Natural killer cell (primary cell): ENCODE results near the gene SPHK2. TPM values are rescaled to one million over a fixed set of nuclear protein-coding genes. Genes with fewer than 3 reads are reported as not detected.

Source experiments
- ATAC-seq, 3 donors: fragments of 150-1000 bp in 2 of 3; fragments of 200-7000 bp in 1 of 3; cut with Tn5 transposase; 1 replicate in 1 of 3; 2 replicates in 2 of 3; pipeline ENCODE4 v1.10.0; 2021; ENCODE audit warnings: mild to moderate bottlenecking in 2 of 3, moderate library complexity in 2 of 3
- DNase-seq, 2 donors: peaks; one replicate each; pipeline versions ENCODE4 v3.0.0 to v3.0.0-alpha.2; 2013 to 2021; ENCODE audit warnings: mixed read lengths in 1 of 2
- H3K27ac ChIP-seq: one replicate; pipeline ENCODE4 v1.5.1; 2013; ENCODE audit warnings: mild to moderate bottlenecking, low read length
- H3K27me3 ChIP-seq: one replicate; pipeline ENCODE4 v1.6.1; 2013; ENCODE audit warnings: low read length; ENCODE audit not compliant: control insufficient read depth, insufficient read depth
- H3K36me3 ChIP-seq: one replicate; pipeline ENCODE4 v1.6.1; 2013; ENCODE audit warnings: low read length; ENCODE audit not compliant: control insufficient read depth, insufficient read depth
- H3K4me1 ChIP-seq: one replicate; pipeline ENCODE4 v1.6.1; 2013; ENCODE audit warnings: low read length; ENCODE audit not compliant: control insufficient read depth, insufficient read depth
- H3K4me3 ChIP-seq: one replicate; pipeline ENCODE4 v1.5.1; 2013; ENCODE audit warnings: low read length
- H3K9me3 ChIP-seq: one replicate; pipeline ENCODE4 v1.6.1; 2013; ENCODE audit warnings: low read length; ENCODE audit not compliant: control insufficient read depth, insufficient read depth
- H3K27ac Mint-ChIP-seq, 2 donors: one replicate each; pipeline ENCODE4 v1.8.0; 2022; ENCODE audit warnings: mild to moderate bottlenecking in 2 of 2, mixed read lengths in 2 of 2, moderate library complexity in 1 of 2
- H3K27me3 Mint-ChIP-seq, 2 donors: one replicate each; pipeline ENCODE4 v1.8.0; 2022; ENCODE audit warnings: low read depth in 2 of 2, mixed read lengths in 2 of 2
- H3K36me3 Mint-ChIP-seq: one replicate; pipeline ENCODE4 v1.8.0; 2022; ENCODE audit warnings: mixed read lengths
- H3K4me1 Mint-ChIP-seq, 2 donors: one replicate each; pipeline ENCODE4 v1.8.0; 2022; ENCODE audit warnings: mixed read lengths in 2 of 2
- H3K4me3 Mint-ChIP-seq: one replicate; pipeline ENCODE4 v1.8.0; 2022; ENCODE audit warnings: mild to moderate bottlenecking, moderate library complexity, mixed read lengths
- H3K9me3 Mint-ChIP-seq, 2 donors: one replicate each; pipeline ENCODE4 v1.8.0; 2022; ENCODE audit warnings: mixed read lengths in 2 of 2
- WGBS: methylation state at CpG from one replicate; pipeline ENCODE4 v1.1.7; 2013; ENCODE audit warnings: missing lambda C conversion rate; ENCODE audit not compliant: insufficient coverage; 5-methylcytosine and 5-hydroxymethylcytosine counted together
- intact Hi-C: fragments of 100-400 bp; cut with micrococcal nuclease; formaldehyde crosslinking; loops from one replicate; pipeline ENCODE4 v1.14.2; 2022
- total RNA-seq, 4 donors: library from RNA; stranded (reverse); fragments of 120-200 nt in 1 of 4; gene quantifications; one replicate each; pipeline versions ENCODE4 v1.2.3 to v1.2.4, GENCODE V29; 2013 to 2022
- TF ChIP-seq, protein P1 (sequence below): fragments of 200-600 bp; IDR thresholded peaks from one replicate; pipeline ENCODE4 v1.8.0; 2022; ENCODE audit warnings: antibody characterized with exemption

The SPHK2 gene
- total RNA-seq, 3 donors from 2014 or later (not counting 1 experiment from before 2014, with no cell fraction given): 18.6 to 28.3 (median 23.2) TPM

DNA sequence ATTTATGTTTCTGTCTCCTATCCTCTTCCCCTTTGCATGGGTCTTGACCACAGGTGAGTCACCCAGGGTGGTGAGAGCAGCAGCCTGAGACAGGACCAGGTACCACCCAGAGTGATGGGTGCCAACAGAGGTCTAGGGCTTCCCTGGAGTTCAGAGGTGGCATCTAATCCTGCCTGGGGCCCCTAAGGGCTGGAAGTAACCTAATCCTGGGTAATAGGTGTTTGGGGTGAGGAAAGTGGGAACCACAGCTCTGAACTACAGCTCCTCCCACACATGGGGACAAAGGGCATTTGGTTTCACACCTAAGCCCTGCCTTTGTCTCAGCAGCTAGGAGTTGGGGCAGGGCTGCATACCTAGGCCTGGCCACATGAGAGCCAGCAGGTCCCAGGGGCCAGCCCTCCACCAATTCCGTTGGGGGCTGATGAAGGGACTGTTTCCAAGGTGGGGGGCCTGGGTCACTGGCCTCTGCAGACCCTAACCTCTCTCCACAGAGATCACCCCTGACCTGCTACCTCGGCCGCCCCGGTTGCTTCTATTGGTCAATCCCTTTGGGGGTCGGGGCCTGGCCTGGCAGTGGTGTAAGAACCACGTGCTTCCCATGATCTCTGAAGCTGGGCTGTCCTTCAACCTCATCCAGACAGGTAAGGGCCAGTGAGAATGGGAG lies 8.0 kb downstream of the SPHK2 start:
- H3K36me3 ChIP-seq: peaks cover 29% of the 10 kb centered on the region
- TF ChIP-seq, protein P1, sequence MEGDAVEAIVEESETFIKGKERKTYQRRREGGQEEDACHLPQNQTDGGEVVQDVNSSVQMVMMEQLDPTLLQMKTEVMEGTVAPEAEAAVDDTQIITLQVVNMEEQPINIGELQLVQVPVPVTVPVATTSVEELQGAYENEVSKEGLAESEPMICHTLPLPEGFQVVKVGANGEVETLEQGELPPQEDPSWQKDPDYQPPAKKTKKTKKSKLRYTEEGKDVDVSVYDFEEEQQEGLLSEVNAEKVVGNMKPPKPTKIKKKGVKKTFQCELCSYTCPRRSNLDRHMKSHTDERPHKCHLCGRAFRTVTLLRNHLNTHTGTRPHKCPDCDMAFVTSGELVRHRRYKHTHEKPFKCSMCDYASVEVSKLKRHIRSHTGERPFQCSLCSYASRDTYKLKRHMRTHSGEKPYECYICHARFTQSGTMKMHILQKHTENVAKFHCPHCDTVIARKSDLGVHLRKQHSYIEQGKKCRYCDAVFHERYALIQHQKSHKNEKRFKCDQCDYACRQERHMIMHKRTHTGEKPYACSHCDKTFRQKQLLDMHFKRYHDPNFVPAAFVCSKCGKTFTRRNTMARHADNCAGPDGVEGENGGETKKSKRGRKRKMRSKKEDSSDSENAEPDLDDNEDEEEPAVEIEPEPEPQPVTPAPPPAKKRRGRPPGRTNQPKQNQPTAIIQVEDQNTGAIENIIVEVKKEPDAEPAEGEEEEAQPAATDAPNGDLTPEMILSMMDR: no peak
- H3K9me3 ChIP-seq: no peaks in the 10 kb centered on the region
- WGBS: 72% methylated on average over 6 of the region's 6 CpGs
- no peak overlapping the region for H3K4me3 ChIP-seq
- no peaks in the 10 kb centered on the region for H3K27me3 ChIP-seq
- Mint-ChIP-seq H3K27ac (peak overlapping the region; percentile 23 to 76), H3K4me3 (peak overlapping the region; percentile 31), H3K36me3 (no peaks in the 10 kb centered on the region), H3K4me1 (peaks cover 29 to 49% of the 10 kb centered on the region in 2 donors), H3K9me3 (no peaks in the 10 kb centered on the region), H3K27me3 (no peaks in the 10 kb centered on the region)
- peak overlapping the region; percentile 17 for H3K27ac ChIP-seq
- peaks cover 78% of the 10 kb centered on the region for H3K4me1 ChIP-seq
- ATAC-seq (peak; percentile 47 to 60 (median 52)), DNase-seq (peak; percentile 46 to 48)
- intact Hi-C loops: no loop called here

DNA sequence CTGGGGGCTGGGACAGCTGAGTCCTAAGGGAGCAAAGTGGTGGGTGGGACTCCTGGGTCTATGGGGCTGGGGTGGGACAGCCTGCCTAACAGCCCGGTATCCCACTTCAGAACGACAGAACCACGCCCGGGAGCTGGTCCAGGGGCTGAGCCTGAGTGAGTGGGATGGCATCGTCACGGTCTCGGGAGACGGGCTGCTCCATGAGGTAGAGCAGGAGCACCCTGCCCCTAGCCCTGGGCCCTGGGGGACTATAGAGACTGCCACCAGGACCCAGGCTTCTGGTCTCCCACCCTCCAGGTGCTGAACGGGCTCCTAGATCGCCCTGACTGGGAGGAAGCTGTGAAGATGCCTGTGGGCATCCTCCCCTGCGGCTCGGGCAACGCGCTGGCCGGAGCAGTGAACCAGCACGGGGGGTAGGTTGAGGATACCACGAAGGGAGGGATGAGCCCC lies 8.6 kb downstream of the SPHK2 start:
- intact Hi-C loops: no loop called here
- Histone ChIP-seq H3K36me3 (peaks cover 34% of the 10 kb centered on the region), H3K4me1 (peaks cover 81% of the 10 kb centered on the region), H3K27me3 (no peaks in the 10 kb centered on the region), H3K4me3 (no peak overlapping the region), H3K9me3 (no peaks in the 10 kb centered on the region), H3K27ac (peak overlapping the region; percentile 17)
- no peak for ATAC-seq
- 94% methylated on average over 17 of the region's 17 CpGs for WGBS
- Mint-ChIP-seq H3K4me3 (no peak overlapping the region), H3K9me3 (no peaks in the 10 kb centered on the region), H3K36me3 (no peaks in the 10 kb centered on the region), H3K27me3 (no peaks in the 10 kb centered on the region), H3K4me1 (peaks cover 29 to 49% of the 10 kb centered on the region in 2 donors), H3K27ac (peak overlapping the region; percentile 23 to 76)
- TF ChIP-seq, protein P1: no peak
- DNase-seq: no peak

DNA sequence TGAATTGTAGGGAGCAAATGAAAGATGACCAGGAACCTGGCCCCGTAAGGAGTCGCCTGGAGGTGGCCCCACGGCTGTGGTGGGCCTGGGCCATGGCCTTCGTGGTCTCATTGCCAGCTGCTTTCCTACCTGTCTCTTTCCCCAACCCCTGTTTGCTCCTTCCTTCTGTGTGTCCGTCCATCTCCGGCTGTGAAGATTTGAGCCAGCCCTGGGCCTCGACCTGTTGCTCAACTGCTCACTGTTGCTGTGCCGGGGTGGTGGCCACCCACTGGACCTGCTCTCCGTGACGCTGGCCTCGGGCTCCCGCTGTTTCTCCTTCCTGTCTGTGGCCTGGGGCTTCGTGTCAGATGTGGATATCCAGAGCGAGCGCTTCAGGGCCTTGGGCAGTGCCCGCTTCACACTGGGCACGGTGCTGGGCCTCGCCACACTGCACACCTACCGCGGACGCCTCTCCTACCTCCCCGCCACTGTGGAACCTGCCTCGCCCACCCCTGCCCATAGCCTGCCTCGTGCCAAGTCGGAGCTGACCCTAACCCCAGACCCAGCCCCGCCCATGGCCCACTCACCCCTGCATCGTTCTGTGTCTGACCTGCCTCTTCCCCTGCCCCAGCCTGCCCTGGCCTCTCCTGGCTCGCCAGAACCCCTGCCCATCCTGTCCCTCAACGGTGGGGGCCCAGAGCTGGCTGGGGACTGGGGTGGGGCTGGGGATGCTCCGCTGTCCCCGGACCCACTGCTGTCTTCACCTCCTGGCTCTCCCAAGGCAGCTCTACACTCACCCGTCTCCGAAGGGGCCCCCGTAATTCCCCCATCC lies 9.4 kb downstream of the SPHK2 start:
- no peak for DNase-seq

More for the DNA sequence above, 9.4 kb downstream of the SPHK2 start:
- Histone ChIP-seq H3K4me3 (no peak overlapping the region), H3K36me3 (peaks cover 39% of the 10 kb centered on the region), H3K9me3 (no peaks in the 10 kb centered on the region), H3K4me1 (peaks cover 81% of the 10 kb centered on the region), H3K27me3 (no peaks in the 10 kb centered on the region), H3K27ac (no peak overlapping the region)
- Mint-ChIP-seq H3K27me3 (no peaks in the 10 kb centered on the region), H3K4me1 (peaks cover 22 to 43% of the 10 kb centered on the region in 2 donors), H3K36me3 (no peaks in the 10 kb centered on the region), H3K27ac (peak overlapping the region in 1 of 2 donors; percentile 66), H3K4me3 (no peak overlapping the region), H3K9me3 (no peaks in the 10 kb centered on the region)
- no peak for ATAC-seq
- intact Hi-C loops: no loop called here
- 93% methylated on average over 34 of the region's 34 CpGs for WGBS
- TF ChIP-seq, protein P1: no peak
